ENCODE results near the gene CRYL1. TPM values are rescaled to one million over a fixed set of nuclear protein-coding genes. Genes with fewer than 3 reads are reported as not detected.
"Not testable (repeated sequence)": the region's sequence is repeated elsewhere in the genome, so short reads cannot be mapped to it uniquely, and the experiment has no call there.

CRYL1 gene
- total and polyA plus RNA-seq, 2 donors = 18.8 to 31.4 TPM

GRCh38 chr13:20442375-20442774 lies 83.3 kb downstream of the CRYL1 start:
- no peak for DNase-seq (ENCODE audit: extremely low spot score)

GRCh38 chr13:20441879-20442278 lies 83.8 kb downstream of the CRYL1 start:
- Histone ChIP-seq H3K36me3 (ENCODE audit: insufficient read depth) (no peaks in the 10 kb centered on the region), H3K27ac (ENCODE audit: low read depth) (no peak overlapping the region), H3K4me3 (ENCODE audit: low read depth, low read length) (no peak overlapping the region), H3K4me1 (ENCODE audit: insufficient read depth) (no peaks in the 10 kb centered on the region)
- no peak for DNase-seq (ENCODE audit: extremely low spot score)
- 70% methylated on average over 2 of the region's 2 CpGs for WGBS

More at GRCh38 chr13:20442375-20442774, 83.3 kb downstream of the CRYL1 start:
- Histone ChIP-seq H3K4me1 (ENCODE audit: insufficient read depth) (no peaks in the 10 kb centered on the region), H3K27ac (ENCODE audit: low read depth) (no peak overlapping the region), H3K4me3 (ENCODE audit: low read depth, low read length) (no peak overlapping the region), H3K36me3 (ENCODE audit: insufficient read depth) (no peaks in the 10 kb centered on the region)

DNA sequence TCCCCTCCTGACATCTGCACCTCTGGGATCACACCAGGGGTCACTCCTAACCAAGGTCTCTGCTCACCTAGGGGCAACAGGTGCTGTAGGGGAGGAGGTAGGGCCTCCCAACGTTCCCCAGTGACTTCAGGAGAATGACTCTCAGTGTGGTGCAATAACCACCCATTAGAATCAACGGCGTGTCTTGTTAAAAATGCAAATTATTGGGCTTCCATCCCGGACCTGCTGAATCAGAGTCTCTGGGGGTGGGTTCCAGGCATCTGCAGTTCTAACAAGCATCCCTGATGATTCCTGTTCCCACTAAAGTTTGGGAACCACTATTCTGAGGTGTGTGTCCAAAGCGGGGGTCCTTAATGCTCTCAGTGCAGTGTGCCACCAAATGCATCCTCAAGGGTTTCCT lies 84.6 kb downstream of the CRYL1 start:
- no peak for DNase-seq (ENCODE audit: extremely low spot score)
- Histone ChIP-seq H3K4me3 (ENCODE audit: low read depth, low read length) (no peak overlapping the region), H3K27ac (ENCODE audit: low read depth) (no peak overlapping the region), H3K4me1 (ENCODE audit: insufficient read depth) (no peaks in the 10 kb centered on the region), H3K36me3 (ENCODE audit: insufficient read depth) (no peaks in the 10 kb centered on the region)
- WGBS = 68% methylated on average over 5 of the region's 5 CpGs

- 85% methylated on average over 4 of the region's 4 CpGs for WGBS
- no peaks in the 10 kb centered on the region for H3K36me3 ChIP-seq (ENCODE audit: insufficient read depth)
- no peak for DNase-seq (ENCODE audit: extremely low spot score)
- no peak overlapping the region for H3K27ac ChIP-seq (ENCODE audit: low read depth)
- no peaks in the 10 kb centered on the region for H3K4me1 ChIP-seq (ENCODE audit: insufficient read depth)
- no peak overlapping the region for H3K4me3 ChIP-seq (ENCODE audit: low read depth, low read length)
Measured at GRCh38 chr13:20439261-20439660, 86.4 kb downstream of the CRYL1 start.

GRCh38 chr13:20438801-20439200 lies 86.9 kb downstream of the CRYL1 start:
- Histone ChIP-seq H3K4me3 (ENCODE audit: low read depth, low read length) (no peak overlapping the region), H3K36me3 (ENCODE audit: insufficient read depth) (no peaks in the 10 kb centered on the region), H3K4me1 (ENCODE audit: insufficient read depth) (no peaks in the 10 kb centered on the region), H3K27ac (ENCODE audit: low read depth) (no peak overlapping the region)
- DNase-seq (ENCODE audit: extremely low spot score) = no peak
- WGBS = 93% methylated on average over 6 of the region's 6 CpGs

GRCh38 chr13:20436505-20436904 lies 89.2 kb downstream of the CRYL1 start:
- DNase-seq (ENCODE audit: extremely low spot score) = no peak
- H3K4me1 ChIP-seq (ENCODE audit: insufficient read depth) = no peaks in the 10 kb centered on the region
- no peaks in the 10 kb centered on the region for H3K36me3 ChIP-seq (ENCODE audit: insufficient read depth)
- WGBS = 89% methylated on average over 10 of the region's 10 CpGs
- no peak overlapping the region for H3K27ac ChIP-seq (ENCODE audit: low read depth)
- no peak overlapping the region for H3K4me3 ChIP-seq (ENCODE audit: low read depth, low read length)

DNA sequence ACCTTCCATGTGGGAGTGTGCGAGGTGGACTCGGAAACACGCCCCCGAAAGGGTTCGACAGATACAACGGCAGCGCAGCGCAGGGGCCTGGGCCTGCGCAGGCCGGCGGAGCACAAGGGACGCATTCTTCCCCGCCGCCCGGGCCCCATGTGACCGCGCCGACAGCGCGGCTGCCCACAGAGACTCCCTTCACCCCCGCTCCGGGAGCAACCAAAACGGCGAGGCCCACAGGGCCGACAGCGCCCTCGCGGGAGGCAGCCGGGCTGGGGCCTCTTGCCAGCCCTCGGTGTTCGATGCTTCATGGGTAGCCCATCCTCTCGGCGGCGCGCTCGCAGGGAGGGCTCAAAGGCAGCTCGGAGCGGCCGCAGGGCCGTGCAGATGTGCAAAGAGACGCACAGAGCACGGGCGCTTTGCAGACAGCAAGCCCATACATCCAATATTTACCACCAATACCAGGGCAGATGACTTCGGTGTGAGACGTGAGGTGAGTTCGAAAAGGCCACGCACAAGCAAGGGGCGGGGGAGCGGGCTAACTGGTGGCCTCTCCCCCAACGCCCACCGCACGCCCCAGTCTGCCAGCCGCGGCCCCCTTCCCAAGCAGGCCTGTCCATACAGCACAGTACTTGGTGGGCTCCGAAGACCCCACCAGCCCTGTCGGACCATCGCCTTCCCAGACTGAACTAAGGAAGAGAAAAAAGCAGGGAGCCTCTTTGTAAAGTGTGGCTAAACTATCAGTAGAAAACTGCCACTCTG lies 89.9 kb downstream of the CRYL1 start:
- no peak for DNase-seq (ENCODE audit: extremely low spot score)
- Histone ChIP-seq H3K27ac (ENCODE audit: low read depth) (no peak overlapping the region), H3K36me3 (ENCODE audit: insufficient read depth) (no peaks in the 10 kb centered on the region), H3K4me3 (ENCODE audit: low read depth, low read length) (no peak overlapping the region), H3K4me1 (ENCODE audit: insufficient read depth) (no peaks in the 10 kb centered on the region)
- 56% methylated on average over 57 of the region's 57 CpGs for WGBS

GRCh38 chr13:20434210-20434609 lies 91.4 kb downstream of the CRYL1 start:
- not testable (repeated sequence) for H3K4me3 ChIP-seq (ENCODE audit: low read depth, low read length); H3K36me3 ChIP-seq (ENCODE audit: insufficient read depth); H3K4me1 ChIP-seq (ENCODE audit: insufficient read depth); DNase-seq (ENCODE audit: extremely low spot score); H3K27ac ChIP-seq (ENCODE audit: low read depth)
- 92% methylated on average over 9 of the region's 9 CpGs for WGBS

- 90% methylated on average over 15 of the region's 15 CpGs for WGBS
- H3K4me1 ChIP-seq (ENCODE audit: insufficient read depth) = no peaks in the 10 kb centered on the region
- no peak for DNase-seq (ENCODE audit: extremely low spot score)
- no peak overlapping the region for H3K27ac ChIP-seq (ENCODE audit: low read depth)
- no peak overlapping the region for H3K4me3 ChIP-seq (ENCODE audit: low read depth, low read length)
- no peaks in the 10 kb centered on the region for H3K36me3 ChIP-seq (ENCODE audit: insufficient read depth)
Measured at GRCh38 chr13:20431687-20432384, 93.8 kb downstream of the CRYL1 start.

DNA sequence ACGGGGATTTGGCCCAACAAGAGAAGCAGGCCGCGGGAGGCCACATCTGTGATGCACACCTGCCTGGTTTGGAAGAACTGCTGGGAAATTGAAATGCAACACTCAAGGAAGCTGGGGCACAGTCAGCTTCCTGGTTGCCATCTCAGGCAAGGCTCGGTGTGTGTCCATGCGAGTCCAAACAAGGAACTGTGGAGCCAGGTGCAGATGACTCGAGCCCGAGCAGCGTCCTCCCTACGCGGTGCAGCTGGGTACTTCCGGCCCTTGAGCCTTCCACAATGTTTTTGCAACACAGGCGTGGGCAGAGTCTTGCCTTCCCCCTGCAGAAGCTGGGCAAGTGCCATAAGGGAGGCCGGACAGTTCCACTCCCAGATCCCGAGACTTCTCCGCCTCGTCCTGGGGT lies 94.6 kb downstream of the CRYL1 start:
- DNase-seq (ENCODE audit: extremely low spot score) = no peak
- no peaks in the 10 kb centered on the region for H3K4me1 ChIP-seq (ENCODE audit: insufficient read depth)
- no peak overlapping the region for H3K27ac ChIP-seq (ENCODE audit: low read depth)
- H3K4me3 ChIP-seq (ENCODE audit: low read depth, low read length) = no peak overlapping the region
- no peaks in the 10 kb centered on the region for H3K36me3 ChIP-seq (ENCODE audit: insufficient read depth)
- 91% methylated on average over 16 of the region's 16 CpGs for WGBS

DNA sequence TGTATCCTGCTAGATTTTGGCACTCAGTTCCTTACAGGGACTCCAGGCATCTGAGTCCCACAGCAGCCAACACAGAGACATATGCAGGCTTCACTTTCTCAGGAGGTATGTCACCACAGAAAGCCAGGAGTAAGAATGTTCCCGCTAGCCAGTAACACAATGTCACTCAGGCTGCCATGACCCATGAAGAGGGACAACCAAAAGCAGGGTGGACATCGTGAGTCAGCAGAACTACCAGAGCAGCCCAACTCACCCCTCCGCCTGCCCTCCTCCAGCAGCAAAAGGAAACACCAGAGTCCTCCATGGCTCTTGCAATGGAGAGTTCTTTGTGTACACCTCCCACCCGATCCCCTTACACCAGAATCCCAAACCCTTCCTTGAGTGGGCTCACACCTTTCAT lies 95.4 kb downstream of the CRYL1 start:
- Histone ChIP-seq H3K27ac (ENCODE audit: low read depth) (no peak overlapping the region), H3K4me3 (ENCODE audit: low read depth, low read length) (no peak overlapping the region), H3K36me3 (ENCODE audit: insufficient read depth) (no peaks in the 10 kb centered on the region), H3K4me1 (ENCODE audit: insufficient read depth) (no peaks in the 10 kb centered on the region)
- 95% methylated on average over 4 of the region's 4 CpGs for WGBS
- no peak for DNase-seq (ENCODE audit: extremely low spot score)

DNA sequence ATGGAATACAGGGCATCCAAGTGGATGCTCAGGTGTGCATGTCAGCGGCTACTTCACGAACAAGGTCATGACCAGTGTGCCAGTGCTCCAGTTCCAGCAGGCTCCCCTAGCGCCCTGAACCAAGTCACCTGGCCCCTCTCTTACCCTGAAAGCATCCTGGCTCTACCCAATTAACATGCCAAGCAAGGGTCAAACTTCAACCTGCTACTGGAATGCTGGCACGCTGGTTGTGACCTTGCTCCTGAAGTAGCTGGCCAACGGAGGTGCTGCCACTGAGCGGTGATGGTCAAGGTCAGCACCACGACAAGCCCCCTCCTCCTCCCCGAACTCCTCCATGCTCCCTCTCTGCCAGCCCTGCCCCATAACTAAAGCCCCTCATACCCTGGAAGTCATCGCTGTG lies 96.0 kb downstream of the CRYL1 start:
- Histone ChIP-seq H3K4me1 (ENCODE audit: insufficient read depth) (no peaks in the 10 kb centered on the region), H3K27ac (ENCODE audit: low read depth) (no peak overlapping the region), H3K4me3 (ENCODE audit: low read depth, low read length) (no peak overlapping the region), H3K36me3 (ENCODE audit: insufficient read depth) (no peaks in the 10 kb centered on the region)
- no peak for DNase-seq (ENCODE audit: extremely low spot score)
- WGBS = 97% methylated on average over 9 of the region's 9 CpGs

DNA sequence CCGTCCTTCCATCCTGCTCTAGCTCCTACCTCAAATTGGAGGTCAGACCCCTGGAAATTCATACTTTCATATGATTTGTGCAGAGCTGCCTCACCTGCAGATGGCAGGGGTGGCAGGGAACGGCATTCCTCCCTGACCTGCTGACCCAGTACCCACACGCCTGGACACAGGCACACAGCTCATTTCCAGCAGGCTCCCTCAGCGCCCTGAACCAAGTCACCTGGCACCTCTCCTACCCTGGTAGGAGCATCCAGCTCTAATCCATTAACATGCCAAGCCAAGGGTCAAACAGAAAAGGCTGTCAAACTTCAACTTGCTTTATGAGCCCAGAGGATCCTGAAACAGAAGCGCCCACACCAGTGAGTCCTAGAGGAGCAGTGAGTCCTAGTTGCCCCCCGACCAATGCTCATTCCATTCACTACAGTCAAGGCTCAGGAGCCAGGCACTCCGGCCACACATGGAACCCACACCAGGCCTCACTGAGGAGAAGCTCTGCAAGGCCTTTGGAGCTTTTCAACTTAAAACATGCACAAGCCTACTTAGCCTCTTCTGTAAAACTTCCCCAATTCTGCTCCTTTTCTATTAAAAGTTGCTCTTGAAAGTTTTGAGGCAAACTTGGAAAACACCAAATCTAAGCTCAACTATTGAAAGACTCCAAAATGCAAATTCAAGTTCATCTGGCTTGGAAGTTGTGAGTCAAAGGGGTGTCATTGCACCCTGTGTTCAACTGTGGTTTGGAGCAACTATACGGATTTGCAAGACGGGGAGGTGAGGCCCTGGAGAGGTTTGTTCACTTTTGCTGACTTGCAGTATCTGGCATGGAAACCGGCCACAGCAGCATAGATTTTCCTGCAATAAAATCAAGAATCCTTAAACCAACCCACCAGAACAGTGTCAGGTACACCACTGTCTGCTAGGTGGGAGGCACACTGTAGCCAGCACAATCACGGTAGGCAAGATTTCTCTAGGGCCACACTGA lies 96.7 kb downstream of the CRYL1 start:
- no peaks in the 10 kb centered on the region for H3K4me1 ChIP-seq (ENCODE audit: insufficient read depth)
- 89% methylated on average over 11 of the region's 11 CpGs for WGBS
- DNase-seq (ENCODE audit: extremely low spot score) = no peak
- H3K4me3 ChIP-seq (ENCODE audit: low read depth, low read length) = no peak overlapping the region
- no peak overlapping the region for H3K27ac ChIP-seq (ENCODE audit: low read depth)
- no peaks in the 10 kb centered on the region for H3K36me3 ChIP-seq (ENCODE audit: insufficient read depth)
